GM12873 (cell line): Measurements from ENCODE around the gene POU6F2.

Experiments used
- TF ChIP-seq, protein P1 (sequence below): IDR thresholded peaks from 2 replicates; pipeline ENCODE4 v1.5.1; 2012; ENCODE audit warnings: low read depth, mild to moderate bottlenecking, moderate library complexity, low read length, control low read depth; ENCODE audit not compliant: insufficient read depth; ENCODE audit errors: missing control alignments

Gene POU6F2

DNA sequence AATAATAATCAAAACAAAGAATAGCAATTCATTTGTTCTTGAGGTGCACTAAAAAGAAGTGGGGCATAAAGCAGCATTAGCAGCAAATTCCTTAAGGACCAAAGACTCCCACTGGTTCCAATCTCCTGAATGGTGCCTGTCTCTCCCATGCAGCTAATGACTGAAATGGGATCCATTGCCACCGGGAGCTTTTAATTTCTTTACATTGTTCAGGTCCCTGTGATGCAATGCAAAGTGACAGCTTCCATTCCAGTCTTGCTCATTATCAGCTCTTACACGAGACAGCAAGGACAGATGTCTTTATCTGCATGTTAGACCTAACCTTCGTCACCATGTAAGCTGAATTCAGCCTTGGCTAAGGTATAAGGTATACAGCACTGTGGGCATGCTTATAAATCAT lies 148.1 kb downstream of the POU6F2 start:
- TF ChIP-seq, protein P1, sequence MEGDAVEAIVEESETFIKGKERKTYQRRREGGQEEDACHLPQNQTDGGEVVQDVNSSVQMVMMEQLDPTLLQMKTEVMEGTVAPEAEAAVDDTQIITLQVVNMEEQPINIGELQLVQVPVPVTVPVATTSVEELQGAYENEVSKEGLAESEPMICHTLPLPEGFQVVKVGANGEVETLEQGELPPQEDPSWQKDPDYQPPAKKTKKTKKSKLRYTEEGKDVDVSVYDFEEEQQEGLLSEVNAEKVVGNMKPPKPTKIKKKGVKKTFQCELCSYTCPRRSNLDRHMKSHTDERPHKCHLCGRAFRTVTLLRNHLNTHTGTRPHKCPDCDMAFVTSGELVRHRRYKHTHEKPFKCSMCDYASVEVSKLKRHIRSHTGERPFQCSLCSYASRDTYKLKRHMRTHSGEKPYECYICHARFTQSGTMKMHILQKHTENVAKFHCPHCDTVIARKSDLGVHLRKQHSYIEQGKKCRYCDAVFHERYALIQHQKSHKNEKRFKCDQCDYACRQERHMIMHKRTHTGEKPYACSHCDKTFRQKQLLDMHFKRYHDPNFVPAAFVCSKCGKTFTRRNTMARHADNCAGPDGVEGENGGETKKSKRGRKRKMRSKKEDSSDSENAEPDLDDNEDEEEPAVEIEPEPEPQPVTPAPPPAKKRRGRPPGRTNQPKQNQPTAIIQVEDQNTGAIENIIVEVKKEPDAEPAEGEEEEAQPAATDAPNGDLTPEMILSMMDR = no peak

DNA sequence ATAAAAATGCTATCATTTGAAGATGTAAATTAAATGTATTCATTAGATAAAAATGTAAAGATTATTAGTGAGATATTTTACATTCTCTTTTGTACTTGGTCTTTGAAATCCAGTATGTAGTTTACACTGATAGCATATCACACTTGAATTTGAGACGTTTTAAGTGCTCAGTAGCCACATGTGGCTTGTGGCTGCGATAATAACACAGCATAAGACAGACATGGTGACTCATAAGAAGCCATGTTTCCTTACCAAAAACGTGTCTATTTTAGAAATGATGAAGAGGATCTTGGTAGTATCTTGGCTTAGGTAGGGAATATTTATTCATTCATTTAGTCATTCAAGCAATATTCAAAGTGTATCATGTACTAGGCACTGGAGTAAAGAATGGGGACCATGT lies 149.3 kb downstream of the POU6F2 start:
- TF ChIP-seq, protein P1 = no peak

DNA sequence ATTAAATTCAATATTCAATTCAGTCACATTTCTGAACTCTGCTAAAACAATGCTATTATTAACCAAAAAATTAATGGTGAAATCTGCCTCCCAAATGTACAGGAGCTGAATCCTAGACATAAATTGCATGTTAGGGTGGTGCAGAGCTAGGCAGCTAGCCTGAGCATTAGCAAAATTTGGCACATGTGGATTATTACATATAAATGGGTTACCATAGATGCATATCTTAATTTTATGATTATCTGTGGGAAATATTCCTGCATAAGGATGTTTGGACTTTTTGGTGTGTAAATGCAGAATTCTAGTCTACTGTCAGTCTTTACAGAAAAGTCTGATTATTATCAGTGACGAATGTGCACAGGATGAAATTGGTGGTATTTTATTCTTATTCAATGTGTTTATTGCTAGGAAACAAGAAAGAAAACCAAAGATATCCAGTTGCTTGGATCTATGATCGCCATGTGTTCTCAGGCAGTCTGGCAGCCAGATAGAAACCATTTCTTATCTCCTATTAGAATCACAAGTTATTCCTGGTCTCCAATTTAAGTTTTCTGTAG lies 150.7 kb downstream of the POU6F2 start:
- TF ChIP-seq, protein P1 = no peak

DNA sequence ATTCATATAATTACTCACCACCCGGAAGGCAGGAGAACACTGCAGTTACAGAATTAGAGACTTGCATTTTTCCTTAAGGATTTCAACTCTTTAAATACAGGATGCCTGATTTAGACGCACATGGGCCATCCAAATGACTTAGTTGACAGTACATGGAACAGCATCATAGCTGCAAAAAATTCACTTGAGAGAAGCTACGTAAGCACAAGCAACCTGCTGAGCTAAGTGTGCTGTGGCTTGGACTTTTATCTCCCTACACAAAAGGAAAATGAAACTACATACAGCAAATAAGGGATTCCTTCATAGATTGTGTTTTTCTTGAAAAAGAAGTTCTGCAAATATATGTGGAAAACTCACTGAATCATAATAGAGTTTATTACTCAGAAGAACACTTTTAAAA lies 152.6 kb downstream of the POU6F2 start:
- TF ChIP-seq, protein P1 = no peak

DNA sequence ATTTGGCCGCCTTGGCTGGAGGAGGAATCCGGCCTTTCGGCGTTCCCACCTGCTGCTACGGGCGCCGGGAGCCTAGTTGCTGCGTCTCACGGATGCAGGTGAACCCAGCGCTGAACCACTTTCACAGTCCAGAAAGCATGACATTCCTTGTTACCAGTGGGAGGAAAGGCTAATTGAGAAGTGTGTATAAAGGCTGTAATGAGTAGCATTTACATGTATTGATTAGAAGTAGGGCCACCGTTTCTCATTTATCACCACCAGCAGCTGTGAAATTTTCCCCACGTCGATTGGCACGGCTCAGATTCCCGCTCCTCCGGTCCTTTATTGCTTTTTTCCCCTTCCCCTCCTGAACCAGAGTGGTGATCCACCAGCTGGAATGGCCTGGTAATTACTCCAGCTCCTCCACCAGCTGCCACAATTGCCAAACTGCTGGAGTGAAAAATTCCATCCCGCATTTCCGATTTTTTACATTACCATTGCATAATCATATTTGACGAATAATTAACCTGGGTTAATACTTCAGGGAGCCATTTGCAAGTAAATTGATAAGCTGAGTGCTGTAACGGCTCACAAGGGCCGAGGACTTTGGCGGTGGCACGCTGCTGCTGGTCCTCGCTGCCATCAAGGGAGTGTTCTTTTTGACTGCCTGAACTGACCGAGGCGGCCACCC lies 153.3 kb downstream of the POU6F2 start:
- TF ChIP-seq, protein P1 = no peak

DNA sequence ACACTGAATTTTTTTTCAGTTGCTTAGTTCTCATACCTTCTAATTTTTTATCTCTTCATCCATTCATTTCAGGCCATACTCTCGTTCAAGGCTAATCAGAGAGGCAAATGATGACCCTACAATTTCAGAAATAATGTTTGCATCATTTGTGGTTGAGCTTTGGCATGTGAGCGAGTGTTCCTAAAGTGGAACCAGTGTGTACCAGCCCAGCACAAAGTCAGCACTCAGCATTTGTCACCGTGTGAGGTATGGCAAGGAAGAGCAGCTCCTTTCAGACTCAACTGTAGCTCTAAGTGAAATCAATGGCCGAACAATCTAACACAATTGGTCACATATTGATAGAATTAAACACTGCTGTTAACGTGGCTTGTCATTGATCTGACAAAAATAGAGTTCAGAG lies 154.6 kb downstream of the POU6F2 start:
- TF ChIP-seq, protein P1 = no peak

DNA sequence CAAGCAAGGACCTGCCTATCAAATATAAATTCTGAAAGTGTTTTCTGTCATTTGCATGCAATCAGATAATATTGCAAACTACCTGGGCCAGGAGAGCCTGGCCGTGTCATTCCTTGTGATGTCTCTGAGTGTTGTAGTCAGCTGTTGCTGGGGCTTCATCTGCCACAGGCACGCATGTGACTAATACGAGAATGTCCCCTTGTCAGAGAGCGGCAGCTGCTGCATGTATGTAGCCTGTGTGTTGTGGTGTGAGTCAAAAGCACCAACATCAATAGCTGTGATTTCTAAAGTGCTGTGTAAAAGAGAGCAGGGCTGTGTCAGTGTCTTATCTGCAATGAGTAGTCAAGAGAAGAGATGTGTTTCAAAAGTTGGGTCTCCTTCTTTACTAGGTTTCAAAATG lies 155.4 kb downstream of the POU6F2 start:
- TF ChIP-seq, protein P1 = no peak
